TTC549 (cell line): Measurements from ENCODE around the gene SPAG16.

Experiments used
- FAIRE-seq: peaks from 2 replicates; lab custom pipeline; 2012; peaks lifted over from hg19 to GRCh38; lab: Jason Lieb, UNC

The SPAG16 gene

DNA sequence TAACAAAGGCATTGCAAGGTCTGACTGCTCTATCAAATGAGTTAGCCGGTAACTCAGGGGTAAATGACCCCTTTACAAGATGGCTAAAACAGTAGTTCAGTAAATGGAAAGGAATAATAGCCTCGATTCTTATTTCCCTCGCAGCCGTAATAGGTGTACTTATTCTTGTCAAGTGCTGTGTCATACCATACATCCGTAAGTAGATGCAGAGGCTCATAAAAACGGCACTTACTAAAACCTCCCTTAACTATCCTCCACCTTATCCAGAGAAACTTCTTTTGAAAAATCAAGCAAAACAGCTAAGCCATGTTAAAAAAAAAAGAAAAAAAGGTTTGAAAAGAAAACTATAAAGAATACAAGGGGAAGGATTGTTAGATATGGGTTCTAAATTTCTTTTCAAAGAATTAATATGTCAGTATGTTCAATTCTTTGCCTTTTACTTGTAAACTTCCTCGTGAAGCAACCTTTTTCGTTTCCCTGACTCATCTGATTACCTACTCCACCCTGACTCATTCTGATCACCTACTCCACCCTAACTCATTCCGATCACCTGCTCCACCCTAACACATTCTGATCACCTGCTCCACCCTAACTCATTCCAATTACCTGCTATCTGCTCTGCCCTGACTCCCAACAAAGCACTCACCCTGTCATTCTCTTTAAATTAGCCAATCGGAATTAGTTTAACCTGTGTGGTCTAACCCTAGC, 127.5 kb downstream of the SPAG16 start:
- FAIRE-seq = no peak

- FAIRE-seq = no peak
Observed at GRCh38 chr2:213415093-213415492, 130.8 kb downstream of the SPAG16 start.

DNA sequence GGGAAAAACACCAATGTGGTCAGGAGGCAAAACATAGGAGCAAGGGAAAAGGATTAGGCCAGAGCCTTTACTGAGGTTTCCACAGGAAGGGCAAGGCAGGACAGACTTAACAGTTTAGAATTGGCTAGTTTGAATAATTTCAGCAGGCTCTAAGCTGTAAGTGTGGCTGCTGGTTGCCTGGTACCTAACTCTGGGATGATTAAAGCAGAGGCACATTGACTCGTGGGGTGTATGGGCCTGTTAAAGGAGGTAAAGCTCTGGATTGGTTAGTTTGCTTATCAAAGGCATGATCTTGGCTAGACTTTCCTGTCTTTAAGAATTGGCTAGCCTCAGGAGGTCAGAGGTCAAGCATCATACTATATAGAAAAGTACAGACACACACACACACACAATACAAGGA, 132.6 kb downstream of the SPAG16 start:
- FAIRE-seq = no peak

DNA sequence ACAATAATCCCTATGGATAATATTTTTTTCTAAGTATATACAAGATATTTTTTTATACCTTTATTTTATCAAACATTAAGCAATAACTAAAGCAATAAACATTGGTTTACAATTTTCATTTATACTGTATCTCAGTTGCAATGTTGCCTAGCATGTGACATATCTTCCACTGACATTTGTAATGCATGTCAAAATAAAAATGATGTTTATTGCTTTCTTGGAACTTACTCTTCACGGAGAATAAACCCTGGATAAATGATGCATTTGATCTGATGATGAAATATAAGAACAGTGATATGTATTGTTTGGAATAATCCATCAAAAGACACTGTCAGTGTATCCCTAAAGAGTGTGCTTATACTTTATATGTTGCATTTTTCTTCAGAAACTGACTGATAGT, 135.7 kb downstream of the SPAG16 start:
- no peak for FAIRE-seq

DNA sequence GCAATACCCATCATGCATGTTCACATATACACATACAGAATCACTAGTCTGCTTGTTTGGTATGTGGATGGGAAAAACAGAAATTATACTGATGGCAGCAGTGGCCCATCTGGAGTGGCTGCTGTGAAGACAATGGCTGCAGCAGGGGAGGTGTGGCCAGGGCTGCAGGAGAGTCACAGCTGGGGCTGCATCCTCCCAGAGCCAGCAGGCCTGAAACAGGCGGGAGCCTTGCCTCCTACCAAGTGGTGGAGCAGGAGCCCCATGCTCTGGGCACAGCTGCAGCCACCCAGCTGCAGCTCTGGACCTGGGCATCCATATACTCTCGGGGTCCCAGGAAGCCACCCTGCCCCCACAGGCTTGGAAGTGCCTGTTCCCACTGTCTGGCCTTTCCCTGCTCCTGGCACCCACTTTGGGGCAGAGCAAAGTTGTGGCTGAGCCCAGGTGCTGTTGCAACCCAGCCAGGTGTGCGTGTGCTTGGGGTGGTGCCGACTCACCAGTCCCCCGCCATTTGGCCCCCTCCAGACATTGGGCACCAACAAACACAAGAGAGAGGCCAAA, 136.6 kb downstream of the SPAG16 start:
- FAIRE-seq = no peak

DNA sequence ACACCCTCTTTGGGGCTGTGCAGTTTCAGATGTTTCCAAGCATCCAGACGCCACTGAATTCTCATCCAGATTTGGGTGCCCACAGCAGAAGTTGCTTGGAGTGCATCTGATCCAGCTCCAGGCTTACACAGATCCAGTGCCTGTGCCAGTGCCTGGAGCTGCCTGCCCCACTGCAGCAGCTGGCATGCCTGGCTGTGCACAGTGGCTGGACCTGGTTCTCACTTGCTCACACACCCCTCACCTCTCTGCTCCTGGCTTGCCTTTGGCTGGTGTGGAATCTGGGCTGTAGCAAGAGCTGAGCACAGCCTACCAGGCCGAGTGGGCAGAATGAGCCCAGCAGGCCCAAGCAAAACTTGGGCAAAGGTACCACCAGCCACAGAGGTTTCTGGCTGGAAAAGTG, 137.9 kb downstream of the SPAG16 start:
- no peak for FAIRE-seq

DNA sequence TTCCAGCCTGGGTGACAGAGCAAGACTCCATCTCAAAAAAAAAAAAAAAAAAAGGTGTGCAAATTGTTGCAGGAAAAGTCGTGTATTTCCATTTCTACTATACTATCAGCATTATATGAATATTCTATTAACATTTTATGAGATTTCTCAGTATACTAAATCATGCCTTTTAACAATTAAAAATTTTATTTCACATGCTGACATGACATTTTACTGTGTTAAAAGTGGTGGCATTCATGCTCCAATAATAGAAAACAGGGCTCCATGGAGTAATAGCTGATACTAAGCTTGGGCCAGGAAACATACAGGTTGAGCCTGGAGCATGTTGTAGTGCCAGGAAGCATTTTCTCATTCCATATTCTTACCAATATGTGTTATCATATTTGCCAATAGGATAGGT, 141.4 kb downstream of the SPAG16 start:
- no peak for FAIRE-seq

DNA sequence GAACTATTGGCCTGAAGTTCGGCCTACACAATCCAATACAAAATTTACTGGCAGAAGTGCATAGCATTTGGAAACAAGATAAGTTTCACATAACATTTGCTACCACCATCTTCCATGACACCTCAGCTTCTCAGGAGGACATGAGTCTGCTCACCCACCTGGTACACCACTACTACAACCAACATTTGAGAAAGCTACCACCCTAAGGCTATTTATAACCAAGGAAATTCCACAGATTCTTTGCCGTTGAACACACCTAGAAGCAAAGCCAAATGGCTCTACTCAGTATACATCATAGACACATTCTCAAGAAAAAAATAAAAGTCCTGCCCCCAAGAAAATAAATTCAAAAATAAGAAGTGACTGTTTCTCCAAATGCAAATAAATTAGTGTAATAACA, 145.3 kb downstream of the SPAG16 start:
- no peak for FAIRE-seq

DNA sequence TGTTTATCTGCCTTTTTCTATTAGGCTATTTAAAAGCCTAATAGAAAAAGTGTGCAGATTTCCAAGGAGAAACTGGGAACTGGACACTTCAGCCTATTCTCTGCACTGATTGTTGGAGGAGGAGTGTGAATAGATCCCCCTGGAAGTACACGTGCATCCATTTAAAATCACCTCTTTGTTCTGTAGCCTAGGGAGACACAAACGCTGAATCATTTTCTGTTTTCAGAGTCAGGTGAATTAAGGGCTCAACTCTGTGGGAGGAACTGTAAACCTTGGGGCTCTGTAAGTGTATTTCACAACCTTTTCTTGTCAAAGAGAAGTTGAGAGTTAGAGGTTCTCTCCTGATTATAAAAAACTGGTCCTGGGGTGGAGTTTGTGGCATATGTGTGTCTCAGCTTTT, 159.7 kb downstream of the SPAG16 start:
- no peak for FAIRE-seq

DNA sequence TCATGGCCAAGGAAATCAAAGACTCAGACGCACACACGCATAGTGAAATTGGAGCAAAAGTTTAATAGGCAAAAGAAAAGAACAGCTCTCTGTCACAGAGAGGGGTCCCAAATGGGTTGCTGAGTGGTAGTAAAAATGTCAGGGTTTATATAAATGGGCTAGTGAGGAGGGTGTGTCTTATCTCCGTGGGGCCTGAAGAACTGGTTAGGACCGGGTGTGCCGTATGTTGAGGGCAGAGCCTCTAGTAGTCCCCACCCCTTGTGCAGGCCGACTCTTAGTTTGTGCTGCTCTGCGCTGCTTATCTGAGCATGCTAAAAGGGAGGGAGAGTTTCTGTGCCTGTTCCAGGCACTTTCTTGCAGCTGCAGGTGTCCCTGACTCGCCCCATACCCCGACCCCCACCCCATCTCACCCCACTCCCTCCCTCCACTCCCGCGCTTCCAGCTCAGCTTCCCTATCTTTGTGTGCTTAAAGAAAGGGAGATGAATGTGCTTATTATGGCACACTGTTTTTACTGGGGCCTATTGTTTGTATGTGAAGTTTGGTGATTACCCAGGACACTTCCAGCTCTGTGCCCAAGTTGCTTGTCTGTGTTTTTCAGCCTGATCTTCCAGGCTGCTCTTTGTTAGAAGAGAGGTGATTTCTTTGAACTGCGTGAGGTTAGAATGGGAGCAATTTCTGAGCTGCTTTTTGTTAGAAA, 167.4 kb downstream of the SPAG16 start:
- FAIRE-seq = no peak

- FAIRE-seq = no peak
Observed at GRCh38 chr2:213455316-213456008, 171.2 kb downstream of the SPAG16 start.

DNA sequence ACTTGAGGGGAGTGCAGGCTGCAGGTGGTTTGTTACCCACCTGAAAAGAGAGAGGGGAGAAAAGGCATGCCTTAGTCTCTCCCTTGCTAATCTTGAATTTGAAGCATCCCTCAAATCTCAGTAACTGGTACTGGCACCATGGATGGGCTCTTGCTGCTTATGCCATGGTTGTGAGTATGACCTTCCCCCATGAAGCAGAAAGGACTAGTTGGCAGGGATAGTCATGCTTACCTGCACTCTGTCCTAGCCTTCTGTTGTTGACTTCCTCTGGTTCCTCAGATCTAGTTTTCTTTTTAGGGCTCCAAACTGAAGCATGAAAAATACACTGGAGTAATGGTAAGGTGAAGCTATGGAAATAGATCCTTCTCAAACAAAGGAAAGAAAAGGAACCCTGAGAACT, 191.2 kb downstream of the SPAG16 start:
- no peak for FAIRE-seq

DNA sequence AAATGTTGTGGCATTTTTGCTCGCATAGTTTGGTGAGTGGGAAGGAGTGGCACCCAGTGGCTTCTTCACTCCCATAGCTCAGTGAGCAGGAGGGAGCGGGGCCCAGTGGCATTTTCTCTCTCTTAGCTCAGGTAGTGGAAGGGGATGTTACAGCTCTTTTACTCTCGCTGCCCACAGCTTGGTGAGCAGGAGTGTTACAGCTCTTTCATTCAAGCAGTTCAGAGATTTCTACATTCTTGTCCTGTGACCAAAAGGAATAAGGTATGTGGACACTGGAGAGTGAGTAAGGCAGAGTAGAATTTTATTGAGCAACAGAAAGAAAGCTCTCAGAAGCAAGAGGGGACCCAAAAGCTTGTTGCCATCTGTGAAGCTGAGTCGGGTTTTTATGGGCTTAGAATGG, 192.4 kb downstream of the SPAG16 start:
- FAIRE-seq = no peak

GRCh38 chr2:213490087-213490486, 205.8 kb downstream of the SPAG16 start:
- peak; percentile 78 for FAIRE-seq

- no peak for FAIRE-seq
Observed at GRCh38 chr2:213491376-213491775, 207.1 kb downstream of the SPAG16 start.

DNA sequence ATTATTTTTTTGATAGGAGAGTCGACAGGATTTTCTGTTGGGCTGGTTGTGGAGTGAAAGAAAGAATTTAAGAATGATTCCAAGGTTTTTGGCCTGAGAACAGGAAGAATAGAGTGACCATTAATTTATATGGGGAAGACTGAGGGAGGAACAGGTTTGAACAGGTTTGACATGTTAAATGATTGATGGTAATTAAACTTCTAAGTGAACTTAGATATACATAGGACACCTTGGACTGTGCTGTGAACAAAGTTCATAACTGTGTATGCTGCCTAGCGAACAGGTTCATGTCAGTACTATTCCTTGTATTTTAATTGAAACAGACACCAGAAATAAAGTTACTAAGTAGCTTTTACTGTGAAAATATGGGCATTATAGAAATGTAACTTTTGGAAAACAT, 212.0 kb downstream of the SPAG16 start:
- no peak for FAIRE-seq

GRCh38 chr2:213500881-213501280, 216.6 kb downstream of the SPAG16 start:
- no peak for FAIRE-seq

GRCh38 chr2:213524164-213524563, 239.9 kb downstream of the SPAG16 start:
- FAIRE-seq = no peak

GRCh38 chr2:213537579-213537978, 253.3 kb downstream of the SPAG16 start:
- FAIRE-seq = no peak

DNA sequence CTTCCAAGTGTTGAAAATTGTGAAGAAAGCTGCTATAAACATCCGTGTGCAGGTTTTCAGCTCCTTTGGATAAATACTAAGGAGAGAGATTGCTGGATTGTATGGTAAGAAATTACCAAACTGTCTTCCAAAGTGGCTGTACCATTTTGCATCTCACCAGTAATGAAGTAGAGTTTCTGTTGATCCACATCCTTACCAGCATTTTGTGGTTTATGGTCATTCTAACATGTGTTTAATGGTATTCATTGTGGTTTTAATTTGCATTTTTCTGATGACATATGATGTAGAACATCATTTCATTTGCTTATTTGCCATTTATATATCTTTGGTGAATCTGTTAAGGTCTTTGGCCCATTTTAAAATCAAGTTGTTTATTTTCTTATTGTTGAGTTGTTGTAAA, 260.7 kb downstream of the SPAG16 start:
- FAIRE-seq = no peak

- no peak for FAIRE-seq
Observed at GRCh38 chr2:213545481-213545880, 261.2 kb downstream of the SPAG16 start.

GRCh38 chr2:213545964-213546475, 261.8 kb downstream of the SPAG16 start:
- no peak for FAIRE-seq

DNA sequence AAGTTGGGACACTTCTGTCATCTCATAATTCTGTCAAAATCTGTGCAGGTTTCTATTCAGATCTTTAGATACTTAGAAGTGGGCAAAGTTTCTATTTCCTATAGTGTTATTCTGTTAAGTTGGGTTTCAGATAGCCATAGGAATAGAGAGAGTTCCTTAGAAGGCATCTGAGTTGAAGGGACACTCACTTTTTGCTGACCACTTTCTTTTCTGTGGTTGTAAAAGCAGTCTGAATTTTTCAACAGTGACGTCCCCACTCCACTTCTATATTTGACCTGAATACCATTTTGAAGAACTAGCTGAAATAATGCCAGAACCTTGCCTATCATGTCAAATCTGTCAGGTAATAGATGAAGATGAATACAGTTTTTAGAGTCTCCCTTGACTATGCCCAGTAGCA, 267.3 kb downstream of the SPAG16 start:
- FAIRE-seq = no peak
